PC-3 (cell line): ENCODE data around the gene RNF121. TPM values are rescaled to one million over a fixed set of nuclear protein-coding genes. Genes with fewer than 3 reads are reported as not detected.

Experiments used
- ATAC-seq: fragments of 200-7000 bp; cut with Tn5 transposase; 2 replicates; pipeline ENCODE4 v1.9.1; 2020; ENCODE audit warnings: mild to moderate bottlenecking, moderate library complexity
- BruUV-seq: library from RNA; stranded (reverse); fragments of 400-500 nt; replicated peaks from 2 replicates; lab custom pipeline; 2021; lab: Mats Ljungman, UMichigan
- CTCF ChIA-PET: fragments of 300-600 bp; sonication (Branson Sonifier 250); formaldehyde crosslinking; loops from one replicate; lab custom pipeline; 2022; ENCODE audit warnings: antibody characterized with exemption; lab: Charles Lee
- POLR2A ChIA-PET: fragments of 300-600 bp; sonication (Branson Sonifier 250); formaldehyde crosslinking; loops from one replicate; lab custom pipeline; 2022; ENCODE audit warnings: antibody characterized with exemption; ENCODE audit not compliant: unreplicated experiment; lab: Charles Lee
- DNase-seq: peaks from one replicate; pipeline ENCODE4 v3.0.0-alpha.2; 2015
- H2AFZ ChIP-seq: fragments of 300-600 bp; sonication (generic); 2 replicates; pipeline ENCODE4 v1.6.0; 2016; ENCODE audit warnings: antibody characterized with exemption, low read length
- H3F3A ChIP-seq: fragments of 300-600 bp; sonication (generic); one replicate; pipeline ENCODE4 v1.6.0; 2017; ENCODE audit warnings: antibody characterized with exemption, low read length, control low read depth, mild to moderate bottlenecking; ENCODE audit not compliant: unreplicated experiment
- H3K27ac ChIP-seq: fragments of 300-600 bp; sonication (generic); 2 replicates; pipeline ENCODE4 v1.5.1; 2016; ENCODE audit warnings: mild to moderate bottlenecking, low read length
- H3K27me3 ChIP-seq: fragments of 300-600 bp; sonication (generic); 2 replicates; pipeline ENCODE4 v1.6.1; 2016; ENCODE audit warnings: low read length, mixed read lengths
- H3K36me3 ChIP-seq: fragments of 300-600 bp; sonication (generic); 2 replicates; pipeline ENCODE4 v1.6.1; 2016; ENCODE audit warnings: low read depth, mixed run types, low read length, mixed read lengths
- H3K4me1 ChIP-seq: fragments of 300-600 bp; sonication (generic); 2 replicates; pipeline ENCODE4 v1.5.1; 2016; ENCODE audit warnings: low read length; ENCODE audit not compliant: insufficient read depth
- H3K4me2 ChIP-seq: fragments of 300-600 bp; sonication (generic); 2 replicates; pipeline ENCODE4 v1.6.0; 2016; ENCODE audit warnings: low read length
- H3K4me3 ChIP-seq: fragments of 300-600 bp; sonication (generic); 2 replicates; pipeline ENCODE4 v1.5.1; 2016; ENCODE audit warnings: mild to moderate bottlenecking, low read length, mixed read lengths
- H3K79me2 ChIP-seq: fragments of 300-600 bp; sonication (generic); 2 replicates; pipeline ENCODE4 v1.6.1; 2017; ENCODE audit warnings: low read length, mixed read lengths
- H3K9ac ChIP-seq: fragments of 300-600 bp; sonication (generic); 2 replicates; pipeline ENCODE4 v1.6.0; 2016; ENCODE audit warnings: mild to moderate bottlenecking, low read length
- H3K9me2 ChIP-seq: fragments of 300-600 bp; sonication (generic); replicated peaks from 2 replicates; pipeline ENCODE4 v1.6.1; 2016; ENCODE audit warnings: mixed run types, low read length, mixed read lengths
- H3K9me3 ChIP-seq: fragments of 300-600 bp; sonication (generic); 2 replicates; pipeline ENCODE4 v1.6.1; 2016; ENCODE audit warnings: low read length, mixed read lengths
- H4K20me1 ChIP-seq: fragments of 300-600 bp; sonication (generic); 2 replicates; pipeline ENCODE4 v1.6.1; 2016; ENCODE audit warnings: low read length, mixed read lengths
- EZH2 ChIP-seq: fragments of 300-600 bp; sonication (generic); IDR thresholded peaks from one replicate; pipeline ENCODE4 v1.6.1; 2017; ENCODE audit warnings: antibody characterized with exemption, mild to moderate bottlenecking, low read length; ENCODE audit not compliant: unreplicated experiment
- EZH2phosphoT487 ChIP-seq: fragments of 300-600 bp; sonication (generic); IDR thresholded peaks from 2 replicates; pipeline ENCODE4 v1.6.1; 2018; ENCODE audit warnings: mild to moderate bottlenecking, antibody characterized with exemption, low read length, borderline replicate concordance
- intact Hi-C: fragments of 100-400 bp; cut with micrococcal nuclease; formaldehyde crosslinking; loops from 2 replicates; pipeline ENCODE4 v1.9.0; 2023
- total RNA-seq: library from RNA; depleted of rRNA; stranded (reverse); fragments of >200 nt; gene quantifications from 2 replicates; pipeline ENCODE4 v1.2.3, GENCODE V29; 2014
- TF ChIP-seq, protein P1 (sequence below): fragments of 300-600 bp; sonication (generic); conservative IDR thresholded peaks from 2 replicates; pipeline ENCODE4 v1.5.1; 2017; ENCODE audit warnings: antibody characterized with exemption, low read depth, mild to moderate bottlenecking, low read length

The RNF121 gene
- total RNA-seq, 1 experiment from 2014 or later: 40.2 TPM

DNA sequence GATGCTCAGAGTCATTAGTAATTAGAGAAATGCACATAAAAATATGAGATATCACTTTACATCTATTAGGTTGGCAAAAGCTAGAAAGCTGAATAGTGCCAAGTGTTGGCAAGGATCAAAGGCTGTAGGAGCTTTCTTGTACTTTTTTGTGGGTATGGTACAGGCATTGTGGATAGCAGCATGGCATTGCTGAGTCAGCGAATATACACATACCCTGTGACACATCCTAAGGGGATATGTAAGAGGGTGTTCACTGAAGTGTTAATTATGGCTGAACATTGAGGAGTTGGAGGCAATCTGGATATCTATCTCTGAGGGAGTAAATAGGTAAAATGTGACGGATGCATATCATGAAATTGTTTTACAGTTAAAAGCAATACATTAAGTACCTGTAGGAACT lies 42.8 kb downstream of the RNF121 start:
- Histone ChIP-seq H3K4me3 (no peak overlapping the region), H3K27me3 (no peaks in the 10 kb centered on the region), H3K27ac (no peak overlapping the region), H3K9ac (no peak overlapping the region), H3K4me2 (no peak overlapping the region), H3F3A (no peaks in the 10 kb centered on the region), H4K20me1 (no peaks in the 10 kb centered on the region), H3K79me2 (no peaks in the 10 kb centered on the region), H2AFZ (no peak overlapping the region), H3K9me2 (no peaks in the 10 kb centered on the region), H3K4me1 (no peaks in the 10 kb centered on the region), H3K36me3 (peaks cover 27% of the 10 kb centered on the region), H3K9me3 (no peaks in the 10 kb centered on the region)
- intact Hi-C loops: no loop called here
- CTCF ChIA-PET: no interaction called here
- ATAC-seq (no peak), DNase-seq (no peak)
- BruUV-seq: no TSS peak
- TF ChIP-seq, protein P1, sequence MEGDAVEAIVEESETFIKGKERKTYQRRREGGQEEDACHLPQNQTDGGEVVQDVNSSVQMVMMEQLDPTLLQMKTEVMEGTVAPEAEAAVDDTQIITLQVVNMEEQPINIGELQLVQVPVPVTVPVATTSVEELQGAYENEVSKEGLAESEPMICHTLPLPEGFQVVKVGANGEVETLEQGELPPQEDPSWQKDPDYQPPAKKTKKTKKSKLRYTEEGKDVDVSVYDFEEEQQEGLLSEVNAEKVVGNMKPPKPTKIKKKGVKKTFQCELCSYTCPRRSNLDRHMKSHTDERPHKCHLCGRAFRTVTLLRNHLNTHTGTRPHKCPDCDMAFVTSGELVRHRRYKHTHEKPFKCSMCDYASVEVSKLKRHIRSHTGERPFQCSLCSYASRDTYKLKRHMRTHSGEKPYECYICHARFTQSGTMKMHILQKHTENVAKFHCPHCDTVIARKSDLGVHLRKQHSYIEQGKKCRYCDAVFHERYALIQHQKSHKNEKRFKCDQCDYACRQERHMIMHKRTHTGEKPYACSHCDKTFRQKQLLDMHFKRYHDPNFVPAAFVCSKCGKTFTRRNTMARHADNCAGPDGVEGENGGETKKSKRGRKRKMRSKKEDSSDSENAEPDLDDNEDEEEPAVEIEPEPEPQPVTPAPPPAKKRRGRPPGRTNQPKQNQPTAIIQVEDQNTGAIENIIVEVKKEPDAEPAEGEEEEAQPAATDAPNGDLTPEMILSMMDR: no peak
- no peak for TF ChIP-seq EZH2phosphoT487
- TF ChIP-seq EZH2: no peak
- POLR2A ChIA-PET: no interaction called here

DNA sequence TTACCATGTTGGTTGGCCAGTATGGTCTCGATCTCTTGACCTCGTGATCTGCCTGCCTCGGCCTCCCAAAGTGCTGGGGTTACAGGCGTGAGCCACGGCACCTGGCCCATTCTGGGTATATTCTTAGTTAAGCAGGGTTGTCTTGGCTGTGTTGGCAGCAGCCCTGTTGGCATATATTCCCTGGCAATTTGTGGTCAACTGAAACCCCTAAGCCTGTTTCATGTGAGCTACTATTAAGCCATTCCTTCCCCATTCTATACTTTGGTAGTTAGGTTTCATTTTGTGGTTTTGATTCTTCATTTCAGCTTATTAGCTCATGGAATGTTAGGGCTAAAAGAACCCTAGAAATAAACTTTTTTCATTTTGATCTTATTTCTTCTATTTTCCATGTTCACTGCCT lies 47.7 kb downstream of the RNF121 start:
- Histone ChIP-seq H3K4me3 (no peak overlapping the region), H3K4me2 (no peak overlapping the region), H3K79me2 (no peaks in the 10 kb centered on the region), H3K27ac (no peak overlapping the region), H3K36me3 (peaks cover 21% of the 10 kb centered on the region; the same call in 1 of the 2 replicates), H3K27me3 (no peaks in the 10 kb centered on the region), H4K20me1 (no peaks in the 10 kb centered on the region), H3K9ac (no peak overlapping the region), H3K4me1 (no peaks in the 10 kb centered on the region), H2AFZ (no peak overlapping the region), H3F3A (no peaks in the 10 kb centered on the region), H3K9me3 (no peaks in the 10 kb centered on the region), H3K9me2 (no peaks in the 10 kb centered on the region)
- CTCF ChIA-PET: interaction anchor here (0.6 to 0.7 kb wide), 2 partner anchors 21 to 125 kb away, joined by 3 read pairs; no protein-coding TSS in a partner anchor
- no TSS peak for BruUV-seq
- POLR2A ChIA-PET: no interaction called here
- no peak for DNase-seq
- TF ChIP-seq EZH2phosphoT487 (no peak), EZH2 (no peak)
- TF ChIP-seq, protein P1: no peak
- intact Hi-C loops: no loop called here
- no peak for ATAC-seq

DNA sequence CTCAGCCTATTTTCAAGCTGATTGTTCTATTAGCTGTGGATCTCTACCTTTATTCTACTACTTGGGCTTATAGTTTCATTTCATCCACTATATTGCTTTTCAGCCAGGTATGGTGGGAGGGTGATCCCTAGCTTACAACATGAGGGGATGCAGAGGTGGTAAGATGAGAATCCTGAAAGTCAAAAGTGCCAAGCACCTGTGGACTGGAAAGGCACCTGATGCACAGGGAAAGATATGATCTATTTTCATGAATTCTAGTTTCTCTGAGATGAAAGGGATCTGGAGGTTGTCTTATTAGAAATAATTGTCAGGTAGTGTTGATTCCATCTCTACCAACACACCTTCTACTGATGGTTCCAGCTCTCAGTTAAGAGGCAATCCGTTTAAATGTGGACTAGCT lies 48.2 kb downstream of the RNF121 start:
- H3K4me3 ChIP-seq: no peak overlapping the region
- H3K9ac ChIP-seq: no peak overlapping the region
- H3K4me1 ChIP-seq: no peaks in the 10 kb centered on the region
- no peak for DNase-seq
- intact Hi-C loops: no loop called here
- TF ChIP-seq EZH2: no peak
- H3K79me2 ChIP-seq: no peaks in the 10 kb centered on the region
- ChIA-PET CTCF (interaction anchor here (0.6 kb wide), 1 partner anchor 191 kb away, joined by 3 read pairs; no protein-coding TSS in a partner anchor), POLR2A (no interaction called here)
- peaks cover 21% of the 10 kb centered on the region; the same call in 1 of the 2 replicates for H3K36me3 ChIP-seq
- H3K9me3 ChIP-seq: no peaks in the 10 kb centered on the region
- no peaks in the 10 kb centered on the region for H3K9me2 ChIP-seq
- BruUV-seq: no TSS peak
- no peak overlapping the region for H3K4me2 ChIP-seq
- H3K27ac ChIP-seq: no peak overlapping the region
- H3F3A ChIP-seq: no peaks in the 10 kb centered on the region
- H4K20me1 ChIP-seq: no peaks in the 10 kb centered on the region
- H2AFZ ChIP-seq: no peak overlapping the region
- H3K27me3 ChIP-seq: no peaks in the 10 kb centered on the region
- ATAC-seq: no peak
